ENCODE data around the gene ZIC4.

DNA sequence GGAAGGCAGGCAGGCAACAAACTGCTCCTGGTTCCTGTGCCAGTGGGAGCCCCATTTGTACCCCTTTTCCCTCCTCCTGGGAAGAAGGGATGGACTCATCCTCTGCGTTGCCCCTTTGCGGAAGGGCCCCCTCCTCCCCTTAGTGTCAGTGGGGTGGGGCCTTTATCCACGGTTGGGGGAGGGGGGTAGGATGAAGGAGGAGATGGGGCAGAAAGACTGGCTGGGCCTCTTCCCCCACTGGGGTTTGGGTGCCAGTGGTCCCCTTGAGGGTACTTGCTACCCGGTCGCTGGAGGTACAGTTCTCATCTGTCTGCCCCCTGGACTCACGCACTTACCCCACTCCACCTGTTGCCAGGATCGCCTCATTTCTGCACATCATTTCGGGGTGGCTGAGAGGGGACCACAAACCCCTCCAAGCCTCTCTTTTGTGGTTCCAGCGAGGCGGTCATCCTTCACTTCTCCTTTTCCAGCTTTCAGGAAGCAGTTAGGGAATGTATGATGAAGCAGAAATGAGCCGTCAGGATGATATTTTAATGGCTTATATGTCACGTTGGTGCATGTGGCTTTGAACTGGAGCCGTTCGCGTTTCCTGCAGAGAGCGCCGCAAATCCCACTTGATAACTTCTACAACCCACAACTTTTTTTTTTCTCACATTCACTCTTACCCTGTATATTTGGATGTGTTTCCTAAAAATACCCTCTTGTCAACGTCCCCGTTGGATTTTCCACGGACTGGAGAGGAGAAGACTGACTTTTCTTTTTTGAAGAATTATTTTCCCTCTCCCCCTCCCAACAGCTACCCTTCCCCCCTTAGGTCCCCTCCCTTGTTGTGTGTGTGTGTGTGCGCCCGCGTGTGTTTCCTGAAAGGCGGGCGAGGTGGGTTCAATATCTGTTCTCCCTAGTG, at the start of gene ZIC4:
- TF ChIP-seq, protein P1, sequence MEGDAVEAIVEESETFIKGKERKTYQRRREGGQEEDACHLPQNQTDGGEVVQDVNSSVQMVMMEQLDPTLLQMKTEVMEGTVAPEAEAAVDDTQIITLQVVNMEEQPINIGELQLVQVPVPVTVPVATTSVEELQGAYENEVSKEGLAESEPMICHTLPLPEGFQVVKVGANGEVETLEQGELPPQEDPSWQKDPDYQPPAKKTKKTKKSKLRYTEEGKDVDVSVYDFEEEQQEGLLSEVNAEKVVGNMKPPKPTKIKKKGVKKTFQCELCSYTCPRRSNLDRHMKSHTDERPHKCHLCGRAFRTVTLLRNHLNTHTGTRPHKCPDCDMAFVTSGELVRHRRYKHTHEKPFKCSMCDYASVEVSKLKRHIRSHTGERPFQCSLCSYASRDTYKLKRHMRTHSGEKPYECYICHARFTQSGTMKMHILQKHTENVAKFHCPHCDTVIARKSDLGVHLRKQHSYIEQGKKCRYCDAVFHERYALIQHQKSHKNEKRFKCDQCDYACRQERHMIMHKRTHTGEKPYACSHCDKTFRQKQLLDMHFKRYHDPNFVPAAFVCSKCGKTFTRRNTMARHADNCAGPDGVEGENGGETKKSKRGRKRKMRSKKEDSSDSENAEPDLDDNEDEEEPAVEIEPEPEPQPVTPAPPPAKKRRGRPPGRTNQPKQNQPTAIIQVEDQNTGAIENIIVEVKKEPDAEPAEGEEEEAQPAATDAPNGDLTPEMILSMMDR (IDR thresholded peaks at IDR 0.05) = no peak
- no peak for TF ChIP-seq POLR2A (IDR thresholded peaks at IDR 0.05)

Measured in prostate gland (tissue), 2 donors.